Measurements from ENCODE around the gene MYLK2.

GRCh38 chr20:31806564-31807355 lies 12.4 kb upstream of the MYLK2 start:
- TF ChIP-seq SMC3 (conservative IDR thresholded peaks at IDR 0.05; ENCODE audit: poor library complexity) = no peak
- TF ChIP-seq CTCF (IDR thresholded peaks at IDR 0.05; ENCODE audit: poor library complexity, severe bottlenecking) = no peak
- no peak for TF ChIP-seq REST (IDR thresholded peaks at IDR 0.05; ENCODE audit: borderline replicate concordance)

Measured in neural cell (in vitro differentiated cells).